ENCODE results near the gene GRAMD2A.

Gene GRAMD2A

GRCh38 chr15:72216079-72216478 lies 18.5 kb upstream of the GRAMD2A start:
- no peak for TF ChIP-seq GLI4 (tag by site-specific recombination; IDR thresholded peaks at IDR 0.05)
- TF ChIP-seq ZNF138 (tag by site-specific recombination; IDR thresholded peaks at IDR 0.05; ENCODE audit: borderline replicate concordance), result no peak
- no peak for TF ChIP-seq ZNF146 (tag by site-specific recombination; IDR thresholded peaks at IDR 0.05)
- TF ChIP-seq YY2 (tag by site-specific recombination; IDR thresholded peaks at IDR 0.05), result no peak
- TF ChIP-seq SP7 (tag by site-specific recombination; IDR thresholded peaks at IDR 0.05), result no peak
- no peak for TF ChIP-seq ZNF211 (tag by site-specific recombination; IDR thresholded peaks at IDR 0.05; ENCODE audit: low read depth)
- TF ChIP-seq RBAK (tag by site-specific recombination; IDR thresholded peaks at IDR 0.05), result no peak
- TF ChIP-seq SETDB1 (IDR thresholded peaks at IDR 0.05; ENCODE audit: insufficient read length, low read length), result no peak
- TF ChIP-seq ZNF670 (tag by site-specific recombination; IDR thresholded peaks at IDR 0.05; ENCODE audit: low read depth), result no peak
- no peak for TF ChIP-seq ZNF248 (tag by site-specific recombination; IDR thresholded peaks at IDR 0.05)
- TF ChIP-seq ZNF184 (tag by site-specific recombination; IDR thresholded peaks at IDR 0.05), result no peak
- no peak for TF ChIP-seq ZNF501 (tag by site-specific recombination; IDR thresholded peaks at IDR 0.05)
- no peak for TF ChIP-seq ZNF560 (tag by site-specific recombination; IDR thresholded peaks at IDR 0.05; ENCODE audit: borderline replicate concordance)
- no peak for TF ChIP-seq ZNF341 (tag by site-specific recombination; IDR thresholded peaks at IDR 0.05; ENCODE audit: low read depth)
- TF ChIP-seq, protein P1, sequence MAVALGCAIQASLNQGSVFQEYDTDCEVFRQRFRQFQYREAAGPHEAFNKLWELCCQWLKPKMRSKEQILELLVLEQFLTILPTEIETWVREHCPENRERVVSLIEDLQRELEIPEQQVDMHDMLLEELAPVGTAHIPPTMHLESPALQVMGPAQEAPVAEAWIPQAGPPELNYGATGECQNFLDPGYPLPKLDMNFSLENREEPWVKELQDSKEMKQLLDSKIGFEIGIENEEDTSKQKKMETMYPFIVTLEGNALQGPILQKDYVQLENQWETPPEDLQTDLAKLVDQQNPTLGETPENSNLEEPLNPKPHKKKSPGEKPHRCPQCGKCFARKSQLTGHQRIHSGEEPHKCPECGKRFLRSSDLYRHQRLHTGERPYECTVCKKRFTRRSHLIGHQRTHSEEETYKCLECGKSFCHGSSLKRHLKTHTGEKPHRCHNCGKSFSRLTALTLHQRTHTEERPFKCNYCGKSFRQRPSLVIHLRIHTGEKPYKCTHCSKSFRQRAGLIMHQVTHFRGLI (tag by site-specific recombination; IDR thresholded peaks at IDR 0.05), result no peak
- TF ChIP-seq, protein P2, sequence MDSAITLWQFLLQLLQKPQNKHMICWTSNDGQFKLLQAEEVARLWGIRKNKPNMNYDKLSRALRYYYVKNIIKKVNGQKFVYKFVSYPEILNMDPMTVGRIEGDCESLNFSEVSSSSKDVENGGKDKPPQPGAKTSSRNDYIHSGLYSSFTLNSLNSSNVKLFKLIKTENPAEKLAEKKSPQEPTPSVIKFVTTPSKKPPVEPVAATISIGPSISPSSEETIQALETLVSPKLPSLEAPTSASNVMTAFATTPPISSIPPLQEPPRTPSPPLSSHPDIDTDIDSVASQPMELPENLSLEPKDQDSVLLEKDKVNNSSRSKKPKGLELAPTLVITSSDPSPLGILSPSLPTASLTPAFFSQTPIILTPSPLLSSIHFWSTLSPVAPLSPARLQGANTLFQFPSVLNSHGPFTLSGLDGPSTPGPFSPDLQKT (IDR thresholded peaks at IDR 0.05; ENCODE audit: borderline replicate concordance, low read depth, low read length), result no peak
- no peak for TF ChIP-seq ZFP37 (tag by site-specific recombination; IDR thresholded peaks at IDR 0.05)
- TF ChIP-seq ZNF624 (tag by site-specific recombination; IDR thresholded peaks at IDR 0.05), result no peak
- no peaks in the 10 kb centered on the region for H3K4me1 ChIP-seq (ENCODE audit: control insufficient read depth, insufficient read depth, low read length)
- CTCF ChIA-PET, result interaction anchor here (0.6 to 3.4 kb wide), 4 partner anchors 10 to 371 kb away, joined by 3 to 29 read pairs (median 5); no protein-coding TSS in a partner anchor
- no peaks in the 10 kb centered on the region for H3K9me3 ChIP-seq (ENCODE audit: control insufficient read depth, insufficient read depth, low read depth, low read length)
- peaks cover 93 to 100% of the 10 kb centered on the region in 2 experiments for H3K36me3 ChIP-seq (ENCODE audit: control insufficient read depth in 2 of 2, insufficient read depth in 1 of 2, low read length in 2 of 2)
- POLR2A ChIA-PET, result interaction anchor here (0.7 to 2.8 kb wide), 2 partner anchors 11 to 15 kb away, joined by 4 to 19 read pairs; partner anchors contain the start of gene PKM
- H3K4me3 ChIP-seq (ENCODE audit: low read depth, low read length), result no peak overlapping the region
- H3K27ac ChIP-seq (ENCODE audit: extremely low read depth, low read depth, low read length), result no peak overlapping the region; the same call in 1 of the 2 replicates

- H3K4me1 ChIP-seq (ENCODE audit: control insufficient read depth, insufficient read depth, low read length), result no peaks in the 10 kb centered on the region
- CTCF ChIA-PET, result interaction anchor here (0.6 to 3.5 kb wide), 3 partner anchors 8 to 64 kb away, joined by 4 to 12 read pairs (median 6); no protein-coding TSS in a partner anchor
Observed at GRCh38 chr15:72207558-72208085, 10.0 kb upstream of the GRAMD2A start.

More at GRCh38 chr15:72207558-72208085, 10.0 kb upstream of the GRAMD2A start:
- TF ChIP-seq ZNF311 (tag by site-specific recombination; IDR thresholded peaks at IDR 0.05; ENCODE audit: borderline replicate concordance) (no peak), ZNF837 (tag by site-specific recombination; IDR thresholded peaks at IDR 0.05) (no peak), ZSCAN5A (tag by site-specific recombination; IDR thresholded peaks at IDR 0.05) (no peak), ZFP69B (tag by site-specific recombination; IDR thresholded peaks at IDR 0.05) (no peak), OVOL3 (tag by site-specific recombination; IDR thresholded peaks at IDR 0.05) (no peak), ZNF211 (tag by site-specific recombination; IDR thresholded peaks at IDR 0.05; ENCODE audit: low read depth) (no peak)
- TF ChIP-seq, protein P3, sequence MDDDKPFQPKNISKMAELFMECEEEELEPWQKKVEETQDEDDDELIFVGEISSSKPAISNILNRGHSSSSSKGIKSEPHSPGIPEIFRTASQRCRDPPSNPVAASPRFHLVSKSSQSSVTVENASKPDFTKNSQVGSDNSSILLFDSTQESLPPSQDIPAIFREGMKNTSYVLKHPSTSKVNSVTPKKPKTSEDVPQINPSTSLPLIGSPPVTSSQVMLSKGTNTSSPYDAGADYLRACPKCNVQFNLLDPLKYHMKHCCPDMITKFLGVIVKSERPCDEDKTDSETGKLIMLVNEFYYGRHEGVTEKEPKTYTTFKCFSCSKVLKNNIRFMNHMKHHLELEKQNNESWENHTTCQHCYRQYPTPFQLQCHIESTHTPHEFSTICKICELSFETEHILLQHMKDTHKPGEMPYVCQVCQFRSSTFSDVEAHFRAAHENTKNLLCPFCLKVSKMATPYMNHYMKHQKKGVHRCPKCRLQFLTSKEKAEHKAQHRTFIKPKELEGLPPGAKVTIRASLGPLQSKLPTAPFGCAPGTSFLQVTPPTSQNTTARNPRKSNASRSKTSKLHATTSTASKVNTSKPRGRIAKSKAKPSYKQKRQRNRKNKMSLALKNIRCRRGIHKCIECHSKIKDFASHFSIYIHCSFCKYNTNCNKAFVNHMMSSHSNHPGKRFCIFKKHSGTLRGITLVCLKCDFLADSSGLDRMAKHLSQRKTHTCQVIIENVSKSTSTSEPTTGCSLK (tag by site-specific recombination; IDR thresholded peaks at IDR 0.05), result no peak
- TF ChIP-seq, protein P4, sequence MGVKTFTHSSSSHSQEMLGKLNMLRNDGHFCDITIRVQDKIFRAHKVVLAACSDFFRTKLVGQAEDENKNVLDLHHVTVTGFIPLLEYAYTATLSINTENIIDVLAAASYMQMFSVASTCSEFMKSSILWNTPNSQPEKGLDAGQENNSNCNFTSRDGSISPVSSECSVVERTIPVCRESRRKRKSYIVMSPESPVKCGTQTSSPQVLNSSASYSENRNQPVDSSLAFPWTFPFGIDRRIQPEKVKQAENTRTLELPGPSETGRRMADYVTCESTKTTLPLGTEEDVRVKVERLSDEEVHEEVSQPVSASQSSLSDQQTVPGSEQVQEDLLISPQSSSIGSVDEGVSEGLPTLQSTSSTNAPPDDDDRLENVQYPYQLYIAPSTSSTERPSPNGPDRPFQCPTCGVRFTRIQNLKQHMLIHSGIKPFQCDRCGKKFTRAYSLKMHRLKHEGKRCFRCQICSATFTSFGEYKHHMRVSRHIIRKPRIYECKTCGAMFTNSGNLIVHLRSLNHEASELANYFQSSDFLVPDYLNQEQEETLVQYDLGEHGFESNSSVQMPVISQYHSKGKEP (tag by site-specific recombination; IDR thresholded peaks at IDR 0.05), result no peak
- H3K36me3 ChIP-seq (ENCODE audit: control insufficient read depth in 2 of 2, insufficient read depth in 1 of 2, low read length in 2 of 2), result peaks cover 90 to 98% of the 10 kb centered on the region in 2 experiments
- POLR2A ChIA-PET, result interaction anchor here (0.9 to 2.0 kb wide), 6 partner anchors 9 to 23 kb away, joined by 3 to 12 read pairs (median 3); partner anchors contain the start of gene PKM
- H3K9me3 ChIP-seq (ENCODE audit: control insufficient read depth, insufficient read depth, low read depth, low read length), result no peaks in the 10 kb centered on the region
- no peak overlapping the region for H3K27ac ChIP-seq (ENCODE audit: extremely low read depth, low read depth, low read length)
- no peak overlapping the region for H3K4me3 ChIP-seq (ENCODE audit: low read depth, low read length)

Measured in HEK293 (cell line).